ENCODE data around the gene TAS2R60. TPM values are rescaled to one million over a fixed set of nuclear protein-coding genes. Genes with fewer than 3 reads are reported as not detected.

The TAS2R60 gene
- polyA plus RNA-seq, 4 donors: not detected

Other genes with a start within 250 kb of the TAS2R60 start
- gene TAS2R40, start 221.4 kb upstream of the TAS2R60 start, polyA plus RNA-seq (ENCODE audit: insufficient read length in 4 of 4): not detected
- gene GSTK1, start 180.0 kb upstream of the TAS2R60 start, polyA plus RNA-seq (ENCODE audit: insufficient read length in 4 of 4): 100 to 1,000 TPM; 194 to 231 (median 210) TPM
- gene TMEM139, start 158.5 kb upstream of the TAS2R60 start, polyA plus RNA-seq (ENCODE audit: insufficient read length in 4 of 4): 10 to 100 TPM; 53.2 to 74.8 (median 63.0) TPM
- 10 to 100 TPM; 42.5 to 61.9 (median 53.3) TPM for gene CASP2, start 155.1 kb upstream of the TAS2R60 start, polyA plus RNA-seq (ENCODE audit: insufficient read length in 4 of 4)
- gene CLCN1, start 127.3 kb upstream of the TAS2R60 start, polyA plus RNA-seq (ENCODE audit: insufficient read length in 4 of 4): under 1 TPM; 0.05 to 0.17 (median 0.14) TPM
- 1 to 10 TPM; 2.2 to 2.7 (median 2.4) TPM for gene FAM131B, start 80.7 kb upstream of the TAS2R60 start, polyA plus RNA-seq (ENCODE audit: insufficient read length in 4 of 4)
- 100 to 1,000 TPM in 2 of 4 donors, 10 to 100 TPM in 2; 61.8 to 112 (median 96.6) TPM for gene ZYX, start 62.1 kb upstream of the TAS2R60 start, polyA plus RNA-seq (ENCODE audit: insufficient read length in 4 of 4)
- 10 to 100 TPM; 16.3 to 20.4 (median 18.9) TPM for gene EPHA1, start 34.6 kb upstream of the TAS2R60 start, polyA plus RNA-seq (ENCODE audit: insufficient read length in 4 of 4)
- gene TAS2R41, start 34.4 kb downstream of the TAS2R60 start, polyA plus RNA-seq (ENCODE audit: insufficient read length in 4 of 4): not detected
- gene CTAGE15, start 128.3 kb downstream of the TAS2R60 start, polyA plus RNA-seq (ENCODE audit: insufficient read length in 4 of 4): 1 to 10 TPM in 1 of 4 donors, under 1 TPM in 2, not detected in 1; 0.08 to 1.4 (median 0.44) TPM
- 1 to 10 TPM; 2.8 to 3.7 (median 3.1) TPM for gene TCAF2, start 177.5 kb downstream of the TAS2R60 start, polyA plus RNA-seq (ENCODE audit: insufficient read length in 4 of 4)